HG03039 (cell line): ENCODE measurements around the gene TC2N.
A peak's percentile ranks its signal among the peaks of the same experiment; 100 is the strongest.
"Not testable (repeated sequence)": the region's sequence is repeated elsewhere in the genome, so short reads cannot be mapped to it uniquely, and the experiment has no call there.

ENCODE experiments used
- ATAC-seq: cut with Tn5 transposase; IDR thresholded peaks from one replicate; pipeline ENCODE4 v1.9.1; 2021; ENCODE audit warnings: mild to moderate bottlenecking, moderate library complexity; ENCODE audit not compliant: unreplicated experiment

TC2N gene

DNA sequence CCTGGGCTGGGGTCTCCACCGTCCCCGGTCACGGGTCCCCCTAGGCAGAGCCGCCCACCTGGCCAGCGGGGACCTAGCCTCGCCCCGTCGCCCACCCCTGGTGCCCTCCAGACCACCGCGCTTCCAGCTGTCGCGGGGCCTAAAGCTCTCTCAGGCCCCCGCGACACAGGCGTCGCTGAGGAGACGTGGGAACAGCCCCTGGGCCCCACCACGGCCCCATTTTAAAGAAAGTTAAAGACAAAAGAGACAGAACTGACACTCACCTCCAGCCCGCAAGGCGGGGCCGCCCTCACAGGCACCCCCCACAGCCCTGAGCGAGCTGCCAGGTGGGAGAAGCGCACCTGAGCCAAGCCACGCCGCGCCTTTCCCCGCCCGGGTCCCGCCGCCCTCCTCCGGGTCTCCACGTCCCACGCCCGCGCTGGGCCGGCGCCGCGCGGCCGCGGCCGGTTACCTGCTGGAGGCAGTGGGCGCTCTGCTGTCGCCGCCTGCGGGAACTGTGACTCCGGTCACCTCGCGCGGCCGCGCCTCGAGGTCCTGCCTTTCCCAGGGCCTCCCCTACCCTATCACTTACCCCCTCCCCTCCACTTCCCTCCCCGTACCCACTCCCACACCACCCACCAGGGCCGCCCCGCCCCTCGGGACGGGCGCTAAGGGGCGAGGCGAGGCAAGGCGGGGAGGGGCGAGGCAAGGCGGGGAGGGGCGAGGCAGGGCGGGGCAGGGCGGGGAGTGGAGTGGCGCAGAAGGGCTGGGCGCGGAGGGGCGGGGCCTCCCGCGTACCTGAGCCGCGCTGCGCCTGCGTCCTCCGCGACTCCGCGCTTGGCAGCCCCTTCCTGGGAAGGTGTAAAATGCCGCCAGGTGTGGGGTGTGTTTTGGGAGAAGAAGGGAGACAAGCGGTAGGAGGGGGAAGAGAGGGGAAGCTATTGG is 31.2 kb downstream of the TC2N start:
- peak; percentile 80 for ATAC-seq

DNA sequence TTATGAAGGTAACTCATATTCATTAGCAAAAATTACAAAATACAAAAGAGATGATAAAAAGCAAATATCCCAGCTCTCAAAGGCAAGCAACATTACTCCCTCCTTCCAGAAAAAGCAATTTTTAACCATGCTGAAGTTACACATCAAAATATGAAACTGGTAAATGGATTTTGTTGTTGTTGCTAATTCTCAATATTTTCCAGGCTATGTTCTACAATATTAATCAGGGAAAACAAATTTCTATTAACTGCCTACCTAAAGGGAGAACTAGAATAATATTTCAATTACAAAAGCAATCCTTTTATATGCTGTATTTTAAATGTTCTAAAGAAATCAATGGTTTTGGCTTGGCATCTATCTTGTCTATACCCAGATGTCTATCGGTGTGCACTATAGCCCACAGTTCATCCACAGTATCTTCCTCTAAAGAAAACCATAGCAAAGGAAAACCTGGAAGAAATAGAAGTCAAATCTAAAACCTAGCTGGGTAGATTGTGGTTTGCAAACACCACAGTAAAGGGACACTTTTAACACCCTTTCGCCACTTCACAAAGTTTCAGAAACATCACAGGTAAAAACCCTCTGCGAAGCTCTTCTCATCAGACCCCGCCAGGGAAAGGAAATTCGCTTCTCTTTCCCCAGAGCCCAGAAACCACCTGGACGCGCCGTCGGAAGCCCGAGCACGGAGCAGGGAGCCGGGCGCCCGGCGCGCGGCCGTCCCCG is 32.0 kb downstream of the TC2N start:
- ATAC-seq: peak; percentile 15

DNA sequence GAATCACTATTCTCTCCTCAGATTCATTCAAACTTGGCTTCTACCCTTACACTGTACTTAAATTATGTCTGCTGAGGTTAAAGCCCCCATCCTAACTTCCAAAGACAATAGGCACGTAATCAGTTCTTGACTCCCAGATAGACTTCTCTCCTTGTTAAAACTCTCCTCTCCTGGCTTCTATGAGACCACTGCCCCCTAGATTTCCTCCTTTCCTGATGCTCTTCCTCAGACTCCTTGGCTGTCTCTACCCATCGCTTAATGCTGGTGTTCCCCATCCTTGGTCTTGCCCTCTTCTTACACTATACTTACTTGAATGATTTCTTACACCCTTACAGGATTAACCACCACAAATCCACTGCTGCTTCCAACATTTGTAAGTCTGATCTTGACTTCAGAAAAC is 32.8 kb downstream of the TC2N start:
- ATAC-seq: no peak

DNA sequence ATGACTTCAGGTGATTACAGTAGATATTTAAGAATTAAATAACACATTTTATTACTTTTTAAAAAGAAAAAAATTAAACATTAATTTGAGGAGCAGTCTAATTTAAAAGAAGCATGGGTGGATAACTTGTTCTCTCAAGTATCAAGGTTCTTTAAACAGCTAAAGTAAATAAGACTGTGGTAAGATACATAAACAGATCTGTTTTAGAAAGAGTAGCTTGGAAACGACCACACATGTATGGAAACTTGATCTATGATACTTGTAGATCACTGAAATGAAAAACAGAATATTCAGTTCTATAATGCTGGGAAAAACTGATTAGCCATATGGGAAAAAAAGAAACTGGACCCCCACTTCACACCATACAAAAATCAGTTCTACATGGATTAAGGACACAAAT is 36.0 kb downstream of the TC2N start:
- ATAC-seq: no peak

DNA sequence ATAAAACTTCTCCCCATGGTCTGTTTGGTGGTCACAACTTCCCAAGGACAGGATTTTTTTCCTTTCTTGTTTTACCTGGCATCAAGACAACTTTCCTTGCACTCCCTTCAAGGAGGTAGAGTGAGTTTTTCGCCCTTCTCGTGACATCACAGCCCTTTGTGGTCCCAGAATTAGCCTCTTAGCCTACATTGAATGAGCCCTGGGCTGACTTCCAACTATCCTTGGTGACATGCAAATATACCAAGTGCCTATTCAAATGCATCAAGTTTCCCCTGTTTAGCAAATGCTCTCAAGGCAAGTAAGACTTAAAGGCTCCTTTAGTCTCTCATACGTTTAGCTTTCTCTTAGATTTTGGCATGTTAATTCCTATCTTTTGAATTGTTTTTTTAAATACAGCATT is 36.6 kb downstream of the TC2N start:
- peak; percentile 54 for ATAC-seq

DNA sequence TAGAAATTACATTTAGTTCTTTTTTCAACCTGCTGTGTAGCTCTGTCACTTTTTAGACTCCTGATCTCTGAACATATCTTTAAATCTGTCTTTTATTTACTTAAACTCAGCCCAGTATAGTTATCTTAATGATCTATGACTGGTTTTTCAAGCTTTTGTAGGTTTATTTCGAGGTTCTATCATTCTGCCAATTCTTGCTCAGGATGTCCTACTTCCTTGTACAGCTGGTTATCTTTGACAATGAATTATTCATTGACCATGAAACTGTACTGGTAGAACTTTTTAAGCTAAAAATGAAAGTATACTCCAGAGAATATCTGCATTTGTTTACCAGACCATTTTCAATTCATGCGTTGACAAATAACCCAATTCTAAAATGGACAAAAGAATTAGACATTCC is 37.8 kb downstream of the TC2N start:
- ATAC-seq: no peak

- ATAC-seq: no peak
Observed at GRCh38 chr14:91827746-91828145, 39.6 kb downstream of the TC2N start.

- ATAC-seq: peak; percentile 70
Observed at GRCh38 chr14:91817566-91818325, 49.6 kb downstream of the TC2N start.

DNA sequence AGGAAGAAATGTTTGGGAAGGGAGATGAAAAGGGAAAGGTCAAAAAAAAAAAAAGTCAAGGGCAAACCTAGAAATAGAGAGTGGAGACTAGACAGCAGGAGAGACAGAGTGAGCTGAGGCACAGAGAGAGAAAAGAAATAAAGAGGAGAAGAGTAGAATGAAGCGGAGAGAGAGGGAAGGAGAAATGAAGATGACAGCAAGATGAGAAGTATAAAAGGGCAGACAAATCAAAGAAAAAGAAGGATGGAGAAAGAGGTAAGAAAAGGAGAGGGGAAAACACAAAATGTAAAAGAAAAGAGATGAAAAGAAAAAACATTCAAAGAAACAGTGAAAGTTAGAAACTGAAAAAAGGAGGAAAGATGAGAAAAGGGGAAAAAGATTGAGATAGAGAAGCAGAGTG is 53.0 kb downstream of the TC2N start:
- ATAC-seq: no peak

- ATAC-seq: no peak
Observed at GRCh38 chr14:91810699-91811098, 56.6 kb downstream of the TC2N start.

- ATAC-seq: no peak
Observed at GRCh38 chr14:91806716-91807115, 60.6 kb downstream of the TC2N start.

DNA sequence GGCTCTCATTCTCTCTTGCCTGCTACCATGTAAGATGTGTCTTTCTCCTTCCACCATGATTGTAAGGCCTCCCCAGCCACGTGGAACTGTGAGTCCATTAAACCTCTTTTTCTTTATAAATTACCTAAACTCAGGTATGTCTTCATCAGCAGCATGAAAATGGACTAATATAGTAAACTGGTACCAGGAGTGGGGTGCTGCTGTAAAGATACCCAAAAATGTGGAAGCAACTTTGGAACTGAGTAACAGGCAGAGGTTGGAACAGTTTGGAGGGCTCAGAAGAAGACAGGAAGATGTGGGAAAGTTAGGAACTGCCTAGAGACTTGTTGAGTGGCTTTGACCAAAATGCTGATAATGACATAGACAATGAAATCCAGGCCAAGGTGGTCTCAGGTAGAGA is 61.2 kb downstream of the TC2N start:
- not testable (repeated sequence) for ATAC-seq

- ATAC-seq: no peak
Observed at GRCh38 chr14:91805659-91806058, 61.7 kb downstream of the TC2N start.

- ATAC-seq: no peak
Observed at GRCh38 chr14:91801358-91801757, 66.0 kb downstream of the TC2N start.

DNA sequence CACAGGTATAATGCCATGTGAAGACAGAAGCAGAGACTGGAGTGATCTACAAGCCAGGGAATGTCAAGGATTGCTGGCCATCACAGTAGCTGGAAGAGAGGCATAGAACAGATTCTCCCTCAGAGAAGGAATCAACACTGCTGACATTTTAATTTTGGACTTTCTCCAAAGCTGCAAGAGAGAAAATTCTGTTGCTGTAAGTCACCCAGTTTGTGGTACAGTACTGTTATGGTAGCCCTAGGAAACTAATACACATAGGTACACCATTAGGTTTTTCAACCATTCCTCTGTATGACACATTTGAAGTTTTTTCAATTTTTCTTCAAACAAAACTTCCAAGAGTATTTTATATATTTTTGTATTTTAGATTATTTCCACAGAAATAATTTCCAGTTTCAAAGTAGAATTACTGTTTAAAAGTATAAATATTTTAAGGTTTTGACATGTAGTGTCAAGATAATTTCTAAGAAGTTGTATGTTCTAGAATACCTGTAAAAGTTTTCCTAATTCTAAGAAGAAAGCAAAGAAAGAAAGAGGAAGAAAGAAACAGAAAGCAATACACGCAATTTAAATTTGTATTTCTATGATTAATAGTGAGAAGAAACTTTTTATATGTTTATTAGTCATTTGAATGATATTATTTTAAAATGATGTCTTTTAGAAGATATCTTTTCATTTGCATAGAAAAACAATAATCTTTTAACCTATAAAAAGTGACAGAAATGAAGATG is 70.6 kb downstream of the TC2N start:
- ATAC-seq: no peak

DNA sequence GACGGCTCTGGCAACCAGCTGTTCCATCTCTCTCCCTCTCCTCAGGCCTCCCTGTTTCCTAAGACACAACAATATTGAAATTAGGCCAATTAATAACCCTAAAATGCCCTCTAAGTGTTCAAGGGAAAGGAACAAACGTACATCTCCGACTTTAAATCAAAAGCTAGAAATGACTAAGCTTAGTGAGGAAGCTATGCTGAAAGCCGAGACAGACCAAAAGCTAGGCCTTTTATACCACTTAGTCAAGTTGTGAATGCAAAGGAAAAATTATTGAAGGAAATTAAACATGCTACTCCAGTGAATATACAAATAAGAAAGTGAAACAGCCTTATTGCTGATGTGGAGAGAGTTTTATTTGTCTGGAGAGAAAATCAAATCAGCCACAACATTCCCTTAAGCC is 73.6 kb downstream of the TC2N start:
- ATAC-seq: no peak

DNA sequence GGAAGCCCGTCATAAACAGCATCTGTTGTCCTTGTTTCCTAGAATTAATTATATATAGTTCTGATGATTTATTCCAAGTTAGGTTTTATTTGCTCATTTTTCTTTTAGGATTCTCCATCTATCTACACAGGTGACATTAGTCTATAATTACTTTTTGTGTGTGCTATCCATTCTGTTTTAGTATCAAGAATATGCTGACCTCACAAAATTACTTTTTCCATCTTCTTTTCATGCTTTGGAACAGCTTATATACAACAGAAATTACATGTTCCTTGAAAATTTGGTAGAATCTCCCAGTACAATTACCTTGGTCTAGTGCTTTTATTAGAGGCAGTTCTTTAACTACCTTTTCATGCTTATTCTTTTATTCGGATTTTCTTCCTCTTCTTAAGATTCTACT is 81.1 kb downstream of the TC2N start:
- ATAC-seq: no peak

- no peak for ATAC-seq
Observed at GRCh38 chr14:91780452-91780851, 86.9 kb downstream of the TC2N start.

DNA sequence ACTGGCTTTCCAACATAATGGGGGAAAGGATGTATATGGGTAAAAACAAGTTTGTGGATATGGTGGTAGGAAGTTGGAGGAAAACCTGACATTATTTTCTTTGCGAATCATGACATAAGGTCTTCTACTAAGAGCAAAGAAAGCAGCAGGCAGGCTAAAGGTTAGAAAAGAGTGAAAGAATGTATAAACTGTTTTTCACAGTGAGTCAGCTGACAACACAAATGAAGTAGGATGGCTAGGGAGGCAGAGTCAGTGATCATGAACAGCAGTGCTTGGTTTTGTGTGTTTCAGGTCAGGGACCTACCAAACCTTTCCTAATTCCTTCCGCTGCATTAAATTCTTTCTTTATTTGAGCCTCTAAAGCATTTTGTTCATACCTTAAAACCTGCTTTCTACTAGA is 89.1 kb downstream of the TC2N start:
- ATAC-seq: no peak

GRCh38 chr14:91774140-91775096 is 92.9 kb downstream of the TC2N start:
- no peak for ATAC-seq
